Chondrocyte (in vitro differentiated cells): ENCODE results near the gene MAN1B1. TPM values are rescaled to one million over a fixed set of nuclear protein-coding genes. Genes with fewer than 3 reads are reported as not detected.

Experiments used
- DNase-seq: peaks from one replicate; pipeline ENCODE4 v3.0.0; 2021; ENCODE audit warnings: mixed read lengths, low spot score
- H3K27ac Mint-ChIP-seq: one replicate; pipeline ENCODE4 v1.8.0; 2021; ENCODE audit warnings: mild to moderate bottlenecking, moderate library complexity, mixed read lengths; ENCODE audit not compliant: unreplicated experiment
- H3K27me3 Mint-ChIP-seq: 2 replicates; pipeline ENCODE4 v1.8.0; 2021; ENCODE audit warnings: low read depth, mixed read lengths
- H3K36me3 Mint-ChIP-seq: 2 replicates; pipeline ENCODE4 v1.8.0; 2021; ENCODE audit warnings: low read depth, mixed read lengths
- H3K4me1 Mint-ChIP-seq: 2 replicates; pipeline ENCODE4 v1.8.0; 2021; ENCODE audit warnings: low read depth, mild to moderate bottlenecking, mixed read lengths
- H3K4me3 Mint-ChIP-seq: one replicate; pipeline ENCODE4 v1.8.0; 2021; ENCODE audit warnings: mild to moderate bottlenecking, moderate library complexity, mixed read lengths; ENCODE audit not compliant: unreplicated experiment
- H3K9me3 Mint-ChIP-seq: 2 replicates; pipeline ENCODE4 v1.8.0; 2021; ENCODE audit warnings: low read depth, mixed read lengths
- CTCF ChIP-seq: fragments of 200-600 bp; sonication (generic); IDR thresholded peaks from 2 replicates; pipeline ENCODE4 v1.5.0; 2021; ENCODE audit warnings: antibody characterized with exemption, mild to moderate bottlenecking, moderate library complexity
- long read RNA-seq: library from polyadenylated mRNA; stranded (forward); transcript quantifications from one replicate; pipeline ENCODE4 v2.0.0, GENCODE V29; 2021
- total RNA-seq: library from RNA; stranded (reverse); gene quantifications from 3 replicates; pipeline ENCODE4 v1.2.1, GENCODE V29; 2021

The MAN1B1 gene
- total RNA-seq: 105 to 117 TPM (median 106 TPM) in 3 replicates
- long read RNA-seq, full-length matches to known transcripts: 491 of 547 reads
- long read RNA-seq, partial matches to known transcripts: 16 of 547 reads
- long read RNA-seq, other reads (novel, unspliced or antisense): 40 of 547 reads

DNA sequence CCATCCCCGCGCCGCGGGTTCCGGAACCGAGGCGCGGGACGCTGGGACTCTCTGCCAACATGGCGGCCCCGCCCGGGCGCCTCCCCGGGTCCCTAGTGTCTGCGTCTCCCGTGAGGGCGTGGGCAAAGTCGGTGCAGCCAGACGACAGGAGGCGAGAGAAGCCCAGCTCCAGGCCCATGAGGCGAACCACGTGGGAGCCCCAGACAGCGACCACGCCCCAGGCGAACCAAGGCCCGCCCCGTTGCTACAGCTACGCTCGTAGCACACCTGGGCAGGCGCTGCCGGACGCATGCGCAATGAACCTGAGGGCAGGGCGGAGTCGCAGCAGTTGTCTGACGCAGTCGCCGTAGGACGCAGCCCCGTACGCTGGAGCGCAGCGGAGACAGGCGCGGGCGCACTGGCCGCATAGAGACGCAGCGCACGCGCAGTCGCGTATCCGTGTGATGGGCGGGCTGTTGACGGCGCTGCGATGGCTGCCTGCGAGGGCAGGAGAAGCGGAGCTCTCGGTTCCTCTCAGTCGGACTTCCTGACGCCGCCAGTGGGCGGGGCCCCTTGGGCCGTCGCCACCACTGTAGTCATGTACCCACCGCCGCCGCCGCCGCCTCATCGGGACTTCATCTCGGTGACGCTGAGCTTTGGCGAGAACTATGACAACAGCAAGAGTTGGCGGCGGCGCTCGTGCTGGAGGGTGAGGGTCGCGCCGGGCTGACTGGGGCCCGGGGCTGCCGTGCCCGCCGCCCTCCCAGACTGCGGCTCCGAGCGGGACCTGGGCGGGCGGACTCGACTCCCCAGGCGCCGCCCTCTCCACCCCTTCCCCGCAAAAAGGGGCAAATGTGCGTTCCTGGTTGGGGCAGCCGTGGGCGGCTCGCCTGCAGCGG is at the start of gene MAN1B1:
TSS of gene MAN1B1 (plus strand) at position 455 of the 878 bp plus-strand sequence. CDS start at position 470, 15 bp downstream.
- H3K9me3 Mint-ChIP-seq: no peaks in the 10 kb centered on the region
- peak within 1 kb of the TSS; percentile 97 for H3K27ac Mint-ChIP-seq
- H3K4me1 Mint-ChIP-seq: peaks cover 50% of the 10 kb centered on the region
- peak; percentile 10 for TF ChIP-seq CTCF
- peaks cover 3% of the 10 kb centered on the region for H3K36me3 Mint-ChIP-seq
- no peaks in the 10 kb centered on the region for H3K27me3 Mint-ChIP-seq
- peak within 1 kb of the TSS; percentile 82 for H3K4me3 Mint-ChIP-seq
- peak; percentile 100 for DNase-seq

- TF ChIP-seq CTCF: no peak
- H3K9me3 Mint-ChIP-seq: no peaks in the 10 kb centered on the region
- no peak overlapping the region for H3K4me3 Mint-ChIP-seq
- DNase-seq: no peak
- no peaks in the 10 kb centered on the region for H3K27me3 Mint-ChIP-seq
- no peak overlapping the region for H3K27ac Mint-ChIP-seq
- H3K4me1 Mint-ChIP-seq: no peaks in the 10 kb centered on the region
- peaks cover 4% of the 10 kb centered on the region for H3K36me3 Mint-ChIP-seq
Observed at GRCh38 chr9:137037035-137037434, 49.8 kb upstream of the MAN1B1 start.

- Mint-ChIP-seq H3K9me3 (no peaks in the 10 kb centered on the region), H3K4me1 (no peaks in the 10 kb centered on the region), H3K27ac (no peak overlapping the region), H3K36me3 (peaks cover 4% of the 10 kb centered on the region), H3K4me3 (no peak overlapping the region), H3K27me3 (no peaks in the 10 kb centered on the region)
- no peak for DNase-seq
- TF ChIP-seq CTCF: no peak
Observed at GRCh38 chr9:137037483-137037882, 49.3 kb upstream of the MAN1B1 start.

- H3K9me3 Mint-ChIP-seq: no peaks in the 10 kb centered on the region
- peaks cover 2% of the 10 kb centered on the region for H3K4me1 Mint-ChIP-seq
- H3K4me3 Mint-ChIP-seq: no peak overlapping the region
- H3K27ac Mint-ChIP-seq: no peak overlapping the region
- H3K36me3 Mint-ChIP-seq: peaks cover 4% of the 10 kb centered on the region
- TF ChIP-seq CTCF: no peak
- no peak for DNase-seq
- H3K27me3 Mint-ChIP-seq: no peaks in the 10 kb centered on the region
Observed at GRCh38 chr9:137038916-137039315, 47.9 kb upstream of the MAN1B1 start.

GRCh38 chr9:137039611-137040366 is 47.0 kb upstream of the MAN1B1 start:
- no peak for DNase-seq
- Mint-ChIP-seq H3K27ac (no peak overlapping the region), H3K9me3 (no peaks in the 10 kb centered on the region), H3K36me3 (peaks cover 4% of the 10 kb centered on the region), H3K4me3 (no peak overlapping the region), H3K4me1 (peaks cover 9% of the 10 kb centered on the region), H3K27me3 (no peaks in the 10 kb centered on the region)
- TF ChIP-seq CTCF: no peak
